HepG2 (cell line): Measurements from ENCODE around the gene DNAJC2. TPM values are rescaled to one million over a fixed set of nuclear protein-coding genes. Genes with fewer than 3 reads are reported as not detected.

Source experiments
- AKAP8 ChIP-seq: sonication (generic); formaldehyde crosslinking; IDR thresholded peaks from 2 replicates; pipeline ENCODE4 v1.5.1; 2020; ENCODE audit warnings: mild to moderate bottlenecking, missing genetic modification reagents
- ARNTL ChIP-seq: sonication (generic); formaldehyde crosslinking; IDR thresholded peaks from 2 replicates; pipeline ENCODE4 v1.4.0; 2020; ENCODE audit warnings: mild to moderate bottlenecking, missing genetic modification reagents
- BORCS8-MEF2B ChIP-seq: sonication (generic); formaldehyde crosslinking; IDR thresholded peaks from 2 replicates; pipeline ENCODE4 v1.8.0; 2022; ENCODE audit warnings: mild to moderate bottlenecking, missing genetic modification reagents
- CHD4 ChIP-seq: fragments of 200-600 bp; sonication (generic); IDR thresholded peaks from 2 replicates; pipeline ENCODE4 v1.7.0; 2017; ENCODE audit warnings: mild to moderate bottlenecking, low read length, borderline replicate concordance
- GATAD2A ChIP-seq: IDR thresholded peaks from 2 replicates; pipeline ENCODE4 v1.6.1; 2016
- ISL2 ChIP-seq: sonication (generic); formaldehyde crosslinking; IDR thresholded peaks from 2 replicates; pipeline ENCODE4 v1.5.0; 2020; ENCODE audit warnings: missing genetic modification reagents
- NFYC ChIP-seq: IDR thresholded peaks from 2 replicates; pipeline ENCODE4 v1.6.1; 2016; ENCODE audit warnings: missing genetic modification reagents, missing compliant biosample characterization
- SIX4 ChIP-seq: sonication (generic); formaldehyde crosslinking; IDR thresholded peaks from 2 replicates; pipeline ENCODE4 v1.4.0; 2020; ENCODE audit warnings: missing genetic modification reagents
- SRSF9 ChIP-seq: fragments of 200-400 bp; formaldehyde crosslinking; IDR thresholded peaks from 2 replicates; pipeline ENCODE4 v1.6.1; 2018; ENCODE audit warnings: borderline replicate concordance, mild to moderate bottlenecking, low read depth, low read length; ENCODE audit not compliant: insufficient read depth, poor library complexity, severe bottlenecking
- XBP1 ChIP-seq: sonication (generic); formaldehyde crosslinking; IDR thresholded peaks from 2 replicates; pipeline ENCODE4 v1.5.0; 2020; ENCODE audit warnings: missing genetic modification reagents
- ZKSCAN1 ChIP-seq: fragments of 150-350 bp; IDR thresholded peaks from 2 replicates; pipeline ENCODE4 v1.6.1; 2014; ENCODE audit warnings: low read length
- ZMYM3 ChIP-seq: sonication (generic); formaldehyde crosslinking; IDR thresholded peaks from 2 replicates; pipeline ENCODE4 v1.5.1; 2020; ENCODE audit warnings: mild to moderate bottlenecking, missing genetic modification reagents
- ZNF776 ChIP-seq: sonication (generic); formaldehyde crosslinking; IDR thresholded peaks from 2 replicates; pipeline ENCODE4 v1.4.0; 2020; ENCODE audit warnings: mild to moderate bottlenecking, missing genetic modification reagents
- ZNF850 ChIP-seq: sonication (generic); formaldehyde crosslinking; conservative IDR thresholded peaks from 2 replicates; pipeline ENCODE4 v1.9.0; 2021; ENCODE audit warnings: mild to moderate bottlenecking, missing genetic modification reagents
- polyA plus RNA-seq, 8 experiments: library from polyadenylated mRNA; depleted of rRNA in 3 of 8; stranded (reverse) in 7 of 8; unstranded in 1 of 8; fragments of >200 nt; fragmentation: Illumina TruSeq in 4 of 8; extraction: Trizol in 4 of 8; gene quantifications; 2 replicates each; pipeline versions ENCODE4 v1.2.1 to v1.2.3, GENCODE V29; 2011 to 2016; ENCODE audit warnings: low read depth in 4 of 8, missing spikeins in 1 of 8, mixed read lengths in 1 of 8; ENCODE audit not compliant: insufficient read depth in 1 of 8
- total RNA-seq, 5 experiments: library from RNA; depleted of rRNA; stranded (reverse); fragments of >200 nt; fragmentation: Illumina TruSeq; extraction: Trizol; gene quantifications; 2 replicates each; pipeline ENCODE4 v1.2.3, GENCODE V29; 2016; ENCODE audit warnings: low read depth in 1 of 5
- TF ChIP-seq, protein P1 (sequence below): sonication (generic); formaldehyde crosslinking; IDR thresholded peaks from 2 replicates; pipeline ENCODE4 v1.5.0; 2020; ENCODE audit warnings: missing genetic modification reagents, mild to moderate bottlenecking, borderline replicate concordance
- TF ChIP-seq, protein P2 (sequence below): fragments of 450-650 bp; IDR thresholded peaks from 2 replicates; pipeline ENCODE4 v1.6.1; 2017
- TF ChIP-seq, protein P3 (sequence below), 2 experiments: fragments of 450-650 bp in 1 of 2; sonication (generic) in 1 of 2; formaldehyde crosslinking in 1 of 2; IDR thresholded peaks; 2 replicates each; pipeline versions ENCODE4 v1.6.1 to v1.8.0; 2016 to 2022; ENCODE audit warnings: antibody characterized with exemption in 1 of 2, mild to moderate bottlenecking in 1 of 2, missing genetic modification reagents in 1 of 2

Gene DNAJC2
- total and polyA plus RNA-seq, 2 of the 13 experiments (the other 11 are each of a cell fraction or from before 2014, with no cell fraction given), result 19.6 to 42.0 TPM

DNA sequence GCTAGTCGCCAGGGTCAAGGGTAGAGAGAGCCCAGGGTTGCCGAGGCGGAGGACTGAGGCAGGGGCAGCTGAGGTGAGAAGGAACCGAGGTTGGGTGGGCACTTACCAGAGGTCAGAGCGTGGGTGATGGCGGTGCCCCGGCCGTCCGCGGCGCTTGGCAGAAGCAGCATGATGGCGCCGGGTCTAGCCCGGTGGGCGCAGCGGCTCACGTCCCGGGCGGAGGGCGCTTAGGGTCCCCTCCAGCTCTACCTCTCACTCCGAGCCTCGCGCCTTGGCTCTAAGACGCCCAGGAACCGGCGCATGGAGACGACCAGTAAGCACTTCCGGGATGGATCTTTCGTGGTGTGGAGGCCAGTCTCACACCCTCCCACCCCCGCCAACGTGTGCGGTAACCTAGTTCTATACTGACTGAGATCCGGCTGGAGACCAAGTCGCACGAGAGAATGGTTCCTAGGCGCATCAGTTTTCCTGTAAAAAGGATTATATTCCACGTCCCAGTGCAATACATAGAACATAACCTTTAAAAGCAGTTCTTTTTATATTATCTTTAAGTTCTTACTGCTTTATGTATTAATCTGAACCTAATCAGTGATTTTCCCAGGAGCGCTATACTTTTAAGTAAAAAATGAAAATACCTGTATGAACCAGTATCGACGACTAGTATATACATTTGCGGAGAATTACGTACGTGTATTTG is at the start of gene DNAJC2 (continued):
- TF ChIP-seq, protein P1, sequence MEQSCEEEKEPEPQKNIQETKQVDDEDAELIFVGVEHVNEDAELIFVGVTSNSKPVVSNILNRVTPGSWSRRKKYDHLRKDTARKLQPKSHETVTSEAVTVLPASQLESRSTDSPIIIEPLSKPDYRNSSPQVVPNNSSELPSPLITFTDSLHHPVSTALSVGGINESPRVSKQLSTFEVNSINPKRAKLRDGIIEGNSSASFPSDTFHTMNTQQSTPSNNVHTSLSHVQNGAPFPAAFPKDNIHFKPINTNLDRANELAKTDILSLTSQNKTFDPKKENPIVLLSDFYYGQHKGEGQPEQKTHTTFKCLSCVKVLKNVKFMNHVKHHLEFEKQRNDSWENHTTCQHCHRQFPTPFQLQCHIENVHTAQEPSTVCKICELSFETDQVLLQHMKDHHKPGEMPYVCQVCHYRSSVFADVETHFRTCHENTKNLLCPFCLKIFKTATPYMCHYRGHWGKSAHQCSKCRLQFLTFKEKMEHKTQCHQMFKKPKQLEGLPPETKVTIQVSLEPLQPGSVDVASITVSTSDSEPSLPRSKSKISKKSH (CRISPR knock-in tag), result peak; percentile 79; the same call in 1 of the 2 replicates
- no peak for TF ChIP-seq CHD4
- TF ChIP-seq, protein P2, sequence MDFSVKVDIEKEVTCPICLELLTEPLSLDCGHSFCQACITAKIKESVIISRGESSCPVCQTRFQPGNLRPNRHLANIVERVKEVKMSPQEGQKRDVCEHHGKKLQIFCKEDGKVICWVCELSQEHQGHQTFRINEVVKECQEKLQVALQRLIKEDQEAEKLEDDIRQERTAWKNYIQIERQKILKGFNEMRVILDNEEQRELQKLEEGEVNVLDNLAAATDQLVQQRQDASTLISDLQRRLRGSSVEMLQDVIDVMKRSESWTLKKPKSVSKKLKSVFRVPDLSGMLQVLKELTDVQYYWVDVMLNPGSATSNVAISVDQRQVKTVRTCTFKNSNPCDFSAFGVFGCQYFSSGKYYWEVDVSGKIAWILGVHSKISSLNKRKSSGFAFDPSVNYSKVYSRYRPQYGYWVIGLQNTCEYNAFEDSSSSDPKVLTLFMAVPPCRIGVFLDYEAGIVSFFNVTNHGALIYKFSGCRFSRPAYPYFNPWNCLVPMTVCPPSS, result no peak
- peak; percentile 65; the same call in 1 of the 2 replicates for TF ChIP-seq ISL2 (CRISPR knock-in tag)
- peak; percentile 69; the same call in 1 of the 2 replicates for TF ChIP-seq SIX4 (CRISPR knock-in tag)
- TF ChIP-seq, protein P3, sequence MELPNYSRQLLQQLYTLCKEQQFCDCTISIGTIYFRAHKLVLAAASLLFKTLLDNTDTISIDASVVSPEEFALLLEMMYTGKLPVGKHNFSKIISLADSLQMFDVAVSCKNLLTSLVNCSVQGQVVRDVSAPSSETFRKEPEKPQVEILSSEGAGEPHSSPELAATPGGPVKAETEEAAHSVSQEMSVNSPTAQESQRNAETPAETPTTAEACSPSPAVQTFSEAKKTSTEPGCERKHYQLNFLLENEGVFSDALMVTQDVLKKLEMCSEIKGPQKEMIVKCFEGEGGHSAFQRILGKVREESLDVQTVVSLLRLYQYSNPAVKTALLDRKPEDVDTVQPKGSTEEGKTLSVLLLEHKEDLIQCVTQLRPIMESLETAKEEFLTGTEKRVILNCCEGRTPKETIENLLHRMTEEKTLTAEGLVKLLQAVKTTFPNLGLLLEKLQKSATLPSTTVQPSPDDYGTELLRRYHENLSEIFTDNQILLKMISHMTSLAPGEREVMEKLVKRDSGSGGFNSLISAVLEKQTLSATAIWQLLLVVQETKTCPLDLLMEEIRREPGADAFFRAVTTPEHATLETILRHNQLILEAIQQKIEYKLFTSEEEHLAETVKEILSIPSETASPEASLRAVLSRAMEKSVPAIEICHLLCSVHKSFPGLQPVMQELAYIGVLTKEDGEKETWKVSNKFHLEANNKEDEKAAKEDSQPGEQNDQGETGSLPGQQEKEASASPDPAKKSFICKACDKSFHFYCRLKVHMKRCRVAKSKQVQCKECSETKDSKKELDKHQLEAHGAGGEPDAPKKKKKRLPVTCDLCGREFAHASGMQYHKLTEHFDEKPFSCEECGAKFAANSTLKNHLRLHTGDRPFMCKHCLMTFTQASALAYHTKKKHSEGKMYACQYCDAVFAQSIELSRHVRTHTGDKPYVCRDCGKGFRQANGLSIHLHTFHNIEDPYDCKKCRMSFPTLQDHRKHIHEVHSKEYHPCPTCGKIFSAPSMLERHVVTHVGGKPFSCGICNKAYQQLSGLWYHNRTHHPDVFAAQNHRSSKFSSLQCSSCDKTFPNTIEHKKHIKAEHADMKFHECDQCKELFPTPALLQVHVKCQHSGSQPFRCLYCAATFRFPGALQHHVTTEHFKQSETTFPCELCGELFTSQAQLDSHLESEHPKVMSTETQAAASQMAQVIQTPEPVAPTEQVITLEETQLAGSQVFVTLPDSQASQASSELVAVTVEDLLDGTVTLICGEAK (IDR thresholded peaks at IDR 0.05), result peak; percentile 71
- TF ChIP-seq, protein P3 (CRISPR knock-in tag; IDR thresholded peaks at IDR 0.05), result peak; percentile 55; the same call in 1 of the 2 replicates
- peak; percentile 79 for TF ChIP-seq ZMYM3 (CRISPR knock-in tag)
- no peak for TF ChIP-seq SRSF9
- peak; percentile 84 for TF ChIP-seq AKAP8
- no peak; the same call in 1 of the 2 replicates for TF ChIP-seq BORCS8-MEF2B (CRISPR knock-in tag)
- 0 out of 2 replicates have a peak, but pooled peaks have one; percentile 85 for TF ChIP-seq ZNF850 (CRISPR knock-in tag)
- TF ChIP-seq XBP1 (CRISPR knock-in tag), result 0 out of 2 replicates have a peak, but pooled peaks have one; percentile 49
- TF ChIP-seq ARNTL (CRISPR knock-in tag), result peak; percentile 79; the same call in 1 of the 2 replicates
- TF ChIP-seq GATAD2A (CRISPR knock-in tag), result peak; percentile 59
- no peak for TF ChIP-seq ZNF776 (CRISPR knock-in tag)
- peak; percentile 62 for TF ChIP-seq ZKSCAN1
- TF ChIP-seq NFYC (CRISPR knock-in tag), result peak; percentile 17; the same call in 1 of the 2 replicates
